ENCODE measurements around the gene DYDC2. TPM values are rescaled to one million over a fixed set of nuclear protein-coding genes. Genes with fewer than 3 reads are reported as not detected.

Gene DYDC2
- total RNA-seq, 1 donor from 2014 or later = 1.1 TPM

Other genes starting within 250 kb of the DYDC2 start
- 8.2 TPM in 1 of 2 replicates, not detected in the other for gene PLAC9, start 224.1 kb upstream of the DYDC2 start, total RNA-seq (ENCODE audit: low replicate concordance)
- 122 and 248 TPM in 2 replicates for gene ANXA11, start 151.2 kb upstream of the DYDC2 start, total RNA-seq (ENCODE audit: low replicate concordance)
- 0.12 and 0.63 TPM in 2 replicates for gene MAT1A, start 67.1 kb upstream of the DYDC2 start, total RNA-seq (ENCODE audit: low replicate concordance)
- gene DYDC1, start within 50 bp of the DYDC2 start, total RNA-seq (ENCODE audit: low replicate concordance) = 0.46 TPM in 1 of 2 replicates, not detected in the other
- gene PRXL2A, start 51.8 kb downstream of the DYDC2 start, total RNA-seq (ENCODE audit: low replicate concordance) = 73.5 and 89.2 TPM in 2 replicates
- 111 and 159 TPM in 2 replicates for gene TSPAN14, start 97.5 kb downstream of the DYDC2 start, total RNA-seq (ENCODE audit: low replicate concordance)
- gene SH2D4B, start 181.1 kb downstream of the DYDC2 start, total RNA-seq (ENCODE audit: low replicate concordance) = 0.07 and 0.10 TPM in 2 replicates